RWPE2 (cell line): ENCODE results near the gene MLPH.

ENCODE experiments used
- ATAC-seq: fragments of 200-7000 bp; cut with Tn5 transposase; 3 replicates; pipeline ENCODE4 v1.9.1; 2021; ENCODE audit warnings: low read depth
- DNase-seq: peaks from one replicate; pipeline ENCODE4 v3.0.0-alpha.2; 2020; ENCODE audit warnings: low spot score
- H3K27ac ChIP-seq: fragments of 450-650 bp; 2 replicates; pipeline ENCODE4 v1.5.1; 2017; ENCODE audit warnings: mild to moderate bottlenecking; ENCODE audit not compliant: poor library complexity, severe bottlenecking
- H3K27me3 ChIP-seq: fragments of 250-450 bp; sonication (Bioruptor Pico); 2 replicates; pipeline ENCODE4 v1.5.1; 2021; ENCODE audit warnings: mild to moderate bottlenecking, moderate library complexity; ENCODE audit not compliant: insufficient read depth, poor library complexity, severe bottlenecking
- H3K36me3 ChIP-seq: fragments of 250-450 bp; sonication (Bioruptor Pico); 2 replicates; pipeline ENCODE4 v1.5.1; 2020; ENCODE audit warnings: low read depth, mild to moderate bottlenecking, moderate library complexity
- H3K4me1 ChIP-seq: fragments of 250-450 bp; sonication (Bioruptor Pico); 2 replicates; pipeline ENCODE4 v1.5.1; 2021; ENCODE audit warnings: mild to moderate bottlenecking, moderate library complexity; ENCODE audit not compliant: insufficient read depth, poor library complexity, severe bottlenecking
- H3K4me3 ChIP-seq: fragments of 250-450 bp; sonication (Bioruptor Pico); 2 replicates; pipeline ENCODE4 v1.5.1; 2021; ENCODE audit warnings: mild to moderate bottlenecking, moderate library complexity; ENCODE audit not compliant: severe bottlenecking
- H3K9me3 ChIP-seq: fragments of 250-450 bp; sonication (Bioruptor Pico); 2 replicates; pipeline ENCODE4 v1.5.1; 2021; ENCODE audit warnings: mild to moderate bottlenecking, moderate library complexity; ENCODE audit not compliant: severe bottlenecking
- TF ChIP-seq, protein P1 (sequence below): fragments of 450-650 bp; IDR thresholded peaks from one replicate; pipeline ENCODE4 v1.5.1; 2017; ENCODE audit warnings: mild to moderate bottlenecking, moderate library complexity; ENCODE audit not compliant: poor library complexity, severe bottlenecking

The MLPH gene

DNA sequence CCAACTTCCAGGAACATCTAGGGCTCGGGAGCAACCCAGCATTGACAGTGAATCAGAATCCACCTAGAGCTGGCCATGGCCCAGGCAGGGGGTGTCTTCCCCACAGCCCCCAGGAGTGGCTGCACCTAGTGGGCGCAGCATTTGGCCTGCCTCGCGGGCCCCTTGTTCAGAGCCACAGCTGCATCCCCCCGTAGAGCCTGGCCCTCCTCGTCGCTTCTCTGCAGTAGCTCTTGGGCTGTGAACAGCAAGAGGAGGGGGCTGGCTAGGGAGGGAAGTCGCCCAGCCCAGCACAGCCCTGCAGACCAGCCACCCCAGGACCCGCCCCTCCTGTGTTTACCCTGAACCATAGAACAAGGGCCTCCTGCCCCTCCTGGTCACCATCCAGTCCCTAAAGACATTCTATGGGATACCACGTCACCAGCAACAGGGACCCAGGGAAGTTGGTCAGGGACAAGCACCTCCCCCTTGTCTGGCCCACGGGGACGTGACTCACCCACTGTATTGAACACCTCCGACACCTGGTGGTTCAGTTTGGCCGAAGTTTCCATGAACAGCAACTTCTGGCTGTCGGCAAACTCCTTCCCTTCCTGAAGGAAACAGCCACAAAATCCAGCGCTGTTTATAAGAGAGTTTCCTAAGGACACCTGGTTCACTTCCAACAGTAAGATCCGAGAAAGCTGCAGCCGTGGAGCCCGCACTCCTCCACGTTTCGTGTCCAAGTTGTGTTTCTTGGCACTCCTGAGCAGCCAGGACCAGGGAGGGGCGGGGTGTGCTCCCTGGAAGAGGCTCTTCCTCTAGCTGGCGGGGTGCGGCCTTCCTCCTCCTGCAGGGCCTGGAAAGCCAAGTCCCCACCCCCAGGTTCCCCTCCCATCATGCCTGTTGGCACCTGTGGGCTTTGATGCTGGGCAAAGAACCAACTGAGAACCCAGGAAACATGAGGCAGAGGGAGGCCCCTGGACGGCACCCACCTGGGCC, 88.1 kb downstream of the MLPH start:
- ATAC-seq (peak; percentile 73), DNase-seq (no peak)
- Histone ChIP-seq H3K36me3 (no peaks in the 10 kb centered on the region), H3K27me3 (no peaks in the 10 kb centered on the region), H3K4me1 (peaks cover 19% of the 10 kb centered on the region), H3K27ac (peak overlapping the region; percentile 52), H3K4me3 (peak overlapping the region; percentile 7), H3K9me3 (no peaks in the 10 kb centered on the region)
- TF ChIP-seq, protein P1, sequence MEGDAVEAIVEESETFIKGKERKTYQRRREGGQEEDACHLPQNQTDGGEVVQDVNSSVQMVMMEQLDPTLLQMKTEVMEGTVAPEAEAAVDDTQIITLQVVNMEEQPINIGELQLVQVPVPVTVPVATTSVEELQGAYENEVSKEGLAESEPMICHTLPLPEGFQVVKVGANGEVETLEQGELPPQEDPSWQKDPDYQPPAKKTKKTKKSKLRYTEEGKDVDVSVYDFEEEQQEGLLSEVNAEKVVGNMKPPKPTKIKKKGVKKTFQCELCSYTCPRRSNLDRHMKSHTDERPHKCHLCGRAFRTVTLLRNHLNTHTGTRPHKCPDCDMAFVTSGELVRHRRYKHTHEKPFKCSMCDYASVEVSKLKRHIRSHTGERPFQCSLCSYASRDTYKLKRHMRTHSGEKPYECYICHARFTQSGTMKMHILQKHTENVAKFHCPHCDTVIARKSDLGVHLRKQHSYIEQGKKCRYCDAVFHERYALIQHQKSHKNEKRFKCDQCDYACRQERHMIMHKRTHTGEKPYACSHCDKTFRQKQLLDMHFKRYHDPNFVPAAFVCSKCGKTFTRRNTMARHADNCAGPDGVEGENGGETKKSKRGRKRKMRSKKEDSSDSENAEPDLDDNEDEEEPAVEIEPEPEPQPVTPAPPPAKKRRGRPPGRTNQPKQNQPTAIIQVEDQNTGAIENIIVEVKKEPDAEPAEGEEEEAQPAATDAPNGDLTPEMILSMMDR: peak; percentile 38

DNA sequence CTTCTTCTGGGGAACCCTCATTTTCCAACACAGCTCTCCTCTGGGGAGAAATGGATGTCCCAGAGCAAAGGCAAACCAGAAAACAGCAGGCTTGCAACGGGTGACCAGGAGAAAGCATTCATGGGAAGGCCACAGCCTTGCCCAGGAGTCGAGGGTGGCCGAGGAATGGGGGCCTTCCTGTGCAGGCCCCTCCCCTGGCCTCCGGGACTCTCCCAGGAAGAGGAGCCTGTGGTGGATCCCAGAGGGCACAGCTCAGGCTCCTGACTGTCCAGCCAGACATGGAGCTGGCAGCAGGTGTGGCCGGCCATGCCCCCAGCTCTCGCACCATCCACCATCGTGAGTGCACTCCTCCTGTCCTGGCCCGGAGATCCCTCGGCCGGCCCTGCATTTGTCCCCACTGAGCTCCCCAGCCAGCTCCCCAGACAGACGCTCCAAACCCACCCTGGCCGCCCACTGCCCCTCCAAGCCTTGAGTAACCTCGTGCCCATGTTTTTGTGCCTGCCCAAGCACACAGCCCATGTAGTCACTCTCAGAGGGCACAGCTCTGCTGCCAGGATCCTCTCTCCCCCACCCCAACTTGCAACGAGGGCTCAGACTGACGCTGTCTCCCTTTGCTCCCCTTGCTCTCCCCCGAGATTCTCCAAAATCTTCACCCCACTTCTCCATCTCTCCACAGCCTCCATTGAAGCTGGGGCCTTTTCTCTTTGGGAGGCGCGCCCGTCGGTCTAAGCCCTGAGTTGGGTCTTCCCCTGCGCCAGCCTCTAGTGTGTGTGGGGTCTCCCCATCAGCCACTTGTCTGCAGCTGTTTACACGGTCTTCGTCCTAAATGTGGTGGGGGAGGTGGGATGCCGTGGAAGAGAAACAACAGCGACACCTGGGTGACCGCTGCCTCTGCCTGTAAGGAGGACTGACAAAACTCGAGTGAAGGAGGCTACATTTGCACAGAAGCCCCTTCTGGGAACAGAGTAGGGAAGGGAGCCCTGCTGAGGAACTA, 89.1 kb downstream of the MLPH start:
- Histone ChIP-seq H3K36me3 (no peaks in the 10 kb centered on the region), H3K27me3 (no peaks in the 10 kb centered on the region), H3K4me1 (peaks cover 19% of the 10 kb centered on the region), H3K4me3 (no peak overlapping the region), H3K27ac (peak overlapping the region; percentile 52), H3K9me3 (no peaks in the 10 kb centered on the region)
- TF ChIP-seq, protein P1: no peak
- no peak for ATAC-seq
- DNase-seq: no peak

DNA sequence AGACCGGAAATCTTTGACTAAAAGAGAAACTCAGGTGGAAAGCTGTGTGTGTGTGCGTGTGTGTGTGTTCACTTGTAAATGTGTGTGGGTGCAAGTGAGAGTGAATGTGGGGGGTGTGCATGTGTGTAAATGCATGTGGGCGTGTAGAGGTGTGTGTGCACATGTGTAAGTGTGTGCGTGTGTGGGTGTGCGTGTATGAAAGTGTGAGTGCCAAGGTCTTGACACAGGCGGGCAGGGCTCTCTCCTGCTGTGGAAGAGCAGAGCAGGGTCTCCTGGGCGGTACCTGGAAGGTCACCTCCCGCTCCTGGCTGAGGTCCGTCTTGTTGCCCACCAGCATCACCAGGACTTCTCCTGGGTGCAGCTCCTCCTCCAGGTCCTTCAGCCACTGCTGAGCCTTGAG, 89.9 kb downstream of the MLPH start:
- no peak for DNase-seq
- no peak for ATAC-seq
- Histone ChIP-seq H3K4me3 (no peak overlapping the region), H3K4me1 (peaks cover 19% of the 10 kb centered on the region), H3K36me3 (no peaks in the 10 kb centered on the region), H3K9me3 (no peaks in the 10 kb centered on the region), H3K27me3 (no peaks in the 10 kb centered on the region), H3K27ac (no peak overlapping the region)
- TF ChIP-seq, protein P1: no peak

DNA sequence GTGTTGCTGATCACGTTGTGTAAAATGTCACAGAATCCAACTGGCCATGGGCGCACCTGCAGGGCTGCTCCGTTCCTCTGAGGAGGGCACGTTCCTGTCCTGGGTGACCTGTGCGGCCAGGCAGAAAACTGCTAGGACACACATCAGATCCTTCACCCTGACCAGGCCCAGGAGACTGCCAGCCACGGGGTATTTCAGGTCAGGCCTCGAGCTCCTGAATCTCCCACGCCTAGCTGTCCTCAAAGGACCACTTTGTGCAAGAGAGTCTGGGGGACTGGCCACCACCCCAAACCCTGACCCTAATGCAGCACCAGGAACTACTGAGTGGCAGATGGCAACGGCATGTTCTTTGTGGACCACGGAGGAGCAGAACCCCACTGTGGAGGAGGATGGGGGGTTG, 90.4 kb downstream of the MLPH start:
- TF ChIP-seq, protein P1: no peak
- no peaks in the 10 kb centered on the region for H3K36me3 ChIP-seq

More for the DNA sequence above, 90.4 kb downstream of the MLPH start:
- ATAC-seq (no peak), DNase-seq (no peak)
- peaks cover 15% of the 10 kb centered on the region for H3K4me1 ChIP-seq
- H3K27ac ChIP-seq: no peak overlapping the region
- no peaks in the 10 kb centered on the region for H3K9me3 ChIP-seq
- H3K4me3 ChIP-seq: no peak overlapping the region
- no peaks in the 10 kb centered on the region for H3K27me3 ChIP-seq
